Stimulated activated CD4-positive, alpha-beta T cell treated with anti-CD3 and anti-CD28 coated beads, Interleukin-1b, Interleukin-23, amount 100 ng/mL, for 4 hours (primary cell): ENCODE measurements around the gene SLC12A9.
"Not testable (repeated sequence)": the region's sequence is repeated elsewhere in the genome, so short reads cannot be mapped to it uniquely, and the experiment has no call there.

ENCODE experiments used
- DNase-seq, 2 donors: peaks; one replicate each; pipeline ENCODE4 v3.0.0-alpha.2; 2020; ENCODE audit warnings: low read depth in 2 of 2

SLC12A9 gene

GRCh38 chr7:100895956-100896731, 43.6 kb downstream of the SLC12A9 start:
- DNase-seq, result no peak

GRCh38 chr7:100896732-100897608, 44.5 kb downstream of the SLC12A9 start:
- DNase-seq, result peak in 1 of 2 donors; percentile 69

GRCh38 chr7:100897772-100898454, 45.4 kb downstream of the SLC12A9 start:
- no peak for DNase-seq

- no peak for DNase-seq
These were observed 46.9 kb downstream of the SLC12A9 start for GRCh38 chr7:100899432-100899831.

GRCh38 chr7:100900978-100901377, 48.5 kb downstream of the SLC12A9 start:
- no peak for DNase-seq

GRCh38 chr7:100901921-100902332, 49.4 kb downstream of the SLC12A9 start:
- no peak for DNase-seq

- DNase-seq, result no peak
These were observed 50.1 kb downstream of the SLC12A9 start for GRCh38 chr7:100902638-100903037.

GRCh38 chr7:100908512-100908911, 56.0 kb downstream of the SLC12A9 start:
- no peak for DNase-seq

- DNase-seq, result not testable (repeated sequence)
These were observed 57.9 kb downstream of the SLC12A9 start for GRCh38 chr7:100910443-100910842.

- no peak for DNase-seq
These were observed 59.0 kb downstream of the SLC12A9 start for GRCh38 chr7:100911484-100911883.

- no peak for DNase-seq
These were observed 61.8 kb downstream of the SLC12A9 start for GRCh38 chr7:100914208-100914878.

GRCh38 chr7:100914879-100915447, 62.5 kb downstream of the SLC12A9 start:
- no peak for DNase-seq
